HEK293T (cell line): Measurements from ENCODE around the gene DZIP1.

Experiments
- ARNT ChIP-seq: fragments of 450-650 bp; IDR thresholded peaks from 2 replicates; pipeline ENCODE4 v1.6.1; 2017; ENCODE audit warnings: mild to moderate bottlenecking
- BHLHE40 ChIP-seq: fragments of 450-650 bp; IDR thresholded peaks from 2 replicates; pipeline ENCODE4 v1.6.1; 2016; ENCODE audit warnings: mild to moderate bottlenecking, moderate library complexity, borderline replicate concordance
- ELF4 ChIP-seq: fragments of 450-650 bp; IDR thresholded peaks from 2 replicates; pipeline ENCODE4 v1.6.1; 2017; ENCODE audit warnings: antibody characterized with exemption
- FOXK2 ChIP-seq: fragments of 450-650 bp; IDR thresholded peaks from 2 replicates; pipeline ENCODE4 v1.6.1; 2016; ENCODE audit warnings: mild to moderate bottlenecking
- HDGF ChIP-seq: fragments of 450-650 bp; IDR thresholded peaks from 2 replicates; pipeline ENCODE4 v1.6.1; 2017; ENCODE audit warnings: antibody characterized with exemption, borderline replicate concordance
- SP1 ChIP-seq: fragments of 450-650 bp; IDR thresholded peaks from 2 replicates; pipeline ENCODE4 v1.6.1; 2017

DNA sequence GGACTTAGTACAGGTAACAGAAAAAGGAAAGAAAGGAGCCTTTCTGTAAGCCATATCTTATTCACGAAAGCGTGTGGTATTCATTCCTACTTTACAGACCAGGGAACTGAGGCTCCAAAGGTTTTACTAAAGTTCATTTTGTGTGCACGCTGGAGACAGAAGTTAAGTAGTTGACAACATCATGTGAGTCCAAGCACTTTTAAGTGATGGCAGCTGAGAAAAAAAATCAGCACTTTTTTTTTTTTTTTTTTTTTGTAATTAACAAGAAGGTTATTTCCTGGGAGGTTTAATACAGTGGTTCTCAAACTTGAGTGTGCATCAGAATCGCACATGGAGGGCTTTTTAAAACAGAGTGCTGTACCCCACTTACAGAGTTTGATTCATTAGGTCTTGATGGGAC, 34.5 kb upstream of the DZIP1 start:
- TF ChIP-seq FOXK2, result no peak
- no peak for TF ChIP-seq HDGF
- no peak for TF ChIP-seq ARNT
- no peak for TF ChIP-seq ELF4
- TF ChIP-seq BHLHE40, result no peak
- no peak for TF ChIP-seq SP1
